ENCODE measurements around the gene FGF1.
"Not testable (repeated sequence)": the region's sequence is repeated elsewhere in the genome, so short reads cannot be mapped to it uniquely, and the experiment has no call there.

Gene FGF1

DNA sequence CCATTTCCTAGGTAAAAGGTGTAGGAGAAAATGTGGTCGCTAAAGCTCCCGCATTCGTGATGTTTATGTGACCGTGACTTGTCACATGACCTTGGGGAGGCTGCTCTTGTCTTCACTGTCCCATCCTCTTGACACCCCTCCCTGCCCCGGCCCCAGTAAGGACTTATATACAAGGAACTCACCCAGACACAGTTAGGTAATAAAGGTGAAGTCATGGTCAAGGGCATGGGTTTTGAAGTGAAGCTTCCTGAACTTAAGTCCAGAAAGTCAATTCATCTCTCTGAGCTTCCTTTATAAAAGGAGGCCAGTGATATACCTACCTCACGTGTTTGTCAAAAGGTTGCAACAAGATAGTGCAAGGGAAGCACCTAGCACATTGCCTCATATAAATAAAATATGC, 17.6 kb downstream of the FGF1 start:
- no peak for DNase-seq

DNA sequence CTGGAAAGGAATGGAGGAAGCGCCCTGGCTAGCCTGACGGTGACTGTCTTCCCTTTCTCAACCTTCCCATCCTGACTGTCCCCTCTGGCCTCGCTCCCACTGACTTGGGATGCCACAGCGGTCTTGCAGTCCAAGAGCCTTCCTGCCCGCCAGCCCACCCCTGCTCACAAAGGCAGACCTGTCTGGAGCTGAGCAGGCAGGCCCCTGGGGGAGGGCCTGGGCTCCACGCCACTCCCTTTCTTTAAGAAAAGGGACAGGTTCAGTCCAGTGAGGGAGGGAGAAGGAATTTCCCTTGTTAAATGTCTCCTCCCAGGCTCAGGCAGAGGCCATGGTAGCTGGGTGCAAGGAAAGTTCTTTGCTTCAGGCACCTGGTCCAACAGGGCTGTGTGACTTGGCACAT, 18.1 kb downstream of the FGF1 start:
- no peak for DNase-seq

DNA sequence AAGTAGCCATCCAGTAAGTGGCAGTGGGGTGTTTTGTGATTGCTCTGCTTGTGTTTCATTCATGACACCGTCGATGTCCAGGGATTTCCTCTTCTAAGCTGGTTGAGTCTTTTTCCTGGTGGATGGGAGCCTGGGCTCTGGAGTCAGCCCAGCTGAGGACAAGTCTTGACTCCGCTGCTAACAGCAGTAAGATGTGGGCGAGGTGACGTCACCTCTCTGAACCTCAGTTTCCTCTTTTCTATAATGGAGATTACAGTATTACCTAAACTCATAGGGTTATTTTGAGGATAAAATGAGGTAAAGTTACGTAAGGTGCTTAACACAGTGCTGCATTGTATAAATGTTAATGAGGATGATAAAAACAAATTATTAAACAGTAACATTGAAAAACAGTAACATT, 21.3 kb downstream of the FGF1 start:
- DNase-seq: no peak

DNA sequence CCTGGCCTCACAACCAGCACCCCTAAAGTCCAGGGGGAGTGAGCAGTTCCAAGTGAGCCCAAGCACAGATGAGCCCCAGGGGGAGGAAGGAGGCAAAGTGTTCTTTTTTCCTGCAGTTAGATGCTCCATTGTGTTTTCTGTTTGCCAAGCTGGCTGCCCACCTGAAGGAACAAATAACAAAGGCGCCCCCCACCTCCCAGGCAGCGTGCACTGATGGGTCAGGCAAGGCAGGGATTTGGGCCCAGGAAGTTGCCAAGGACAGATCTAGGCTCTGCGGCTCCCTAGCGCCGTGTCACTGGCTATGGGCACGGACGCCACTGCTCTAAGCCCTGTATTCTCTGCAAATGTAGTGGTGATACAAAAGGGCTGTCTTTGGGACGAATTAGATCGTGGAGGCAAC, 21.8 kb downstream of the FGF1 start:
- DNase-seq: no peak

DNA sequence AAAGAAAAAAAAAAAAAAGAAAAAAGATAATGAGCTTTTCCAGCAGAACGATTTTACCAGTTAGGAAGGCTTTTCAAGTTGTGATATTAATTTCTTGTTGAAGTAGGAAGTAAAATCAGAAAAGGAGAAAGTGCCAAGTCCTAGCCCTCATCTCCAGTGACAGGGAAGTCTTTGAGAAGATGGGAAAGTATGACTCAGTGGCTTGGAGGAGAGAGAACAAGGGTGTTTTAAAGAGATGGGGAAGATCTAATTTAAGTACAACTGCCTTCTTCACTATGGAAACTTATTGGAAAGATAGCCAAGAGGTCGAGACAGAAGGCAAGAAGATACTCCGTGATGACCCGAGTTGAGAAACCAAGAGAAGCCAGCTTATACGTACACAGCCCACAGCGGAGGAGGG, 22.6 kb downstream of the FGF1 start:
- DNase-seq: no peak

DNA sequence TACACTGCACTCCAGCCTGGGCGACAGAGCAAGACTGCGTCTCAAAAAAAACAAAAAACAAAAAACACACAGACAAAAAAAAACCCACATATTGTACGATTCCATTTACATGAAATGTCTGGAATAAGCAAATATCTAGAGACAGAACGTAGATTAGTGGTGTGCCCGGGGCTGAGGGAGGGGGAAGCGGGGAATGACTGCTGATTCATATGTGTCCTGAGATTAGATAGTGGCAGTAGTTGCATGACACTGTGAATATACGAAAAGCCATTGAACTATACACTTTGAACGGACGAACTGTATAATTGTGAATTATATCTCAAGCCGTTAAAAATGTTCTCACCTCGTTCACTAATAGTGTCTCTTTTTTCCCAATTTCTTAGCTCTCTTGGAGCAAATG, 23.9 kb downstream of the FGF1 start:
- no peak for DNase-seq

DNA sequence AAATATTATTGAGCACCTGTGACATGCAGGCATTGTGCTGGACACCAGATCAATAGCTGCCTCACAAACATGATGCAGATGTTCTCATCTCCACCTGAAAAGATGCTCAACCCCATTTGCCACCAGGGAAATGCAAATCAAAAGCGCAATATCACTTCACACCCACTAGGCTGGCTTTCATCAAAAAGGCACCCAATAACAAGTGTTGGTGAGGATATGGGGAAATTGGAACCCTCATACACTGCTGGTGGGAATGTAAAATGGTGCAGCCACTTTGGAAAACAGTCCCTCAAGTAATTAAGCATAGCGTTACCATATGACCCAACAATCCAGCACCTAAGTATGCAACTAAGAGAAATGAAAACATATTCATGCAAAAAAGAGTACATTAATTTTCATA, 24.7 kb downstream of the FGF1 start:
- DNase-seq: no peak

DNA sequence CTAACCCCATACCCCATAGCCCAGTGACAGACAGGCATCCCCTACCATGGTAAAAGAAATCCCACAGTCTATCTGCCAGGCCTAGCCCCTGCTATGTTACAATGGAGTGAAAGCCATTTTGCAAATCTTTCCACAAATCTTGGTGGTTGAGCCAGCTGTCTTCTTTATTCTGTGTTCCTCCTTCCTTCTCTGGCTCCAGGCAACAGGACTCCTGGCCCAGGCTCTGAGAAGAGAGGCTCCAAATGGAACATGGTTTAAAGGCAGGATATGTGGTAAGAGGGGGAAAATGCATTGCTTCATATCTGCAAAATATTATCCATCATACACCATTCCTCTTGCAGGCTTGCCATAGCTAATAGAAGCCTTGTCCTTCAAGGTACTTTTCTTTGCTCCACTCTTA, 25.2 kb downstream of the FGF1 start:
- no peak for DNase-seq

DNA sequence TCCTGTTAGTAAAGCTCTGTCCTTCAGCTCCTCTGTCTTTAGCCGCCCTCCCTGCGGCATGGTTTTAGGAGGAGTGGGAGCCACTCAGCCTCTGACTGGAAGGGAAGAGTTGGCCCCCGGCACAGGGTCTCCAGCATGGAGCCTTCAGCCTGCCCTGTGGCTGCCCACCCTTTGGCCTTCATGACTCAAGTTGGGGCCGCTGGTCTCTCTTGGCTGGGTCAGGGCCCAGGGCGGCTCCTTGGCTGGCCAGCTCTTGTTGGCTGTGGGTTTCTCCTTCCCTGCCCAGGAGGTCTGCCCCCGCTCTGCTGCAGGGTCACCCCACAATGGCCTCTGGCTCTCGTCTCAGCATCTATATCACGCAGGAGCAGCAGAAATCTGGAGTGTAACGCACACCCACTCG, 25.7 kb downstream of the FGF1 start:
- no peak for DNase-seq

DNA sequence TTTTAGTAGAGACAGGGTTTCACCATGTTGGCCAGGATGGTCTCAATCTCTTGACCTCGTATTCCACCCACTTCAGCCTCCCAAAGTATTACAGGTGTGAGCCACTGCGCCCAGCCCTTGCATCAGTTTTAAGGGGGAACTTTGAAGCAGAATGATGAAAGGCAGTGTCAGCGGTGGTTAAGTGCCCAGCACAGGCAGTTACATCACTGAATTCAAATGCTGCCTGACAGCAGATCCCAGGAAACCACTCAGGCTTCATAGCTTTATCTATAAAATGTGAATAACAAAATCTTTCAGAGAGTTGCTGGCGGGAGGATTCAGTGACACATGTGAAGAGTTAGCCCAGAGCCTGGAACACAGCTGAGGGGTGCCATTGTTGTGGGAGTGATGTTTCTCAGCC, 26.5 kb downstream of the FGF1 start:
- no peak for DNase-seq

DNA sequence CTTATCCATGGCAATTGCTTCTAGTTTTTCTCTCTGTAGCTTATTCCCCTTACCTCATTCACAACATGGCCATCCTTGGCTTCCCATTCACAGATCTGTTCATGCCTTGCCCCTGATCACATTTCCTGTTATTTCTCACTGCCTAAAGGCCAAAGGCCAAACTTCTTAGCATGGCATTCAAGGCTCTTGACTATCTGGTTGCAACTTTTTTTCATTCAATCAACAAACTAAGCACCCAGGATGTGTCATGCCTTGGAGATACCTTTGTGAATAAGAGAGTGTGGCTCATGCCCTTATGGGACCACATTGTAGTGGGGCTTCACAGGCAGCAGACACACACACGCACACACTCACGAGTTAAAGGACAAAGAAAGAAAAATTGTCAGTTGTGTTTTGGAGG, 27.6 kb downstream of the FGF1 start:
- no peak for DNase-seq

DNA sequence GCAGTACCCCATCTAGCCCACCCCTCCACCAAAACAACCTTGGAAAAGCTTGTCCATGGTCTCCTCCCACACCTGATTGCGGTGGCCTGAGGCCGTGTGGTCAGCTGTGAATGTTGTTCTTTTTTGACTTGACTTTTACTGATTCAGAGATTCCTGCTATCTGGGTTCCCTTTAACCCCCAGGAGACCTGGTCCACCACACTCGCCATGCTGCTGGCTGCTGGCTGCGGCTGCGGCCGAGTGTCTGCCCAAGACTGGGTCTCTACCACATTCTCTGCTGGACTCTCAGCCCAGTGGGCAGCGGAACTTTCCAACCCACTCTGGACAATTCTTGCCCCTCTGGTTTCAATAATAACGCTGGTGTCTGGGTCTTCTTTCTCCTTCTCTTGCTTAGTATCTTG, 28.4 kb downstream of the FGF1 start:
- DNase-seq: no peak

DNA sequence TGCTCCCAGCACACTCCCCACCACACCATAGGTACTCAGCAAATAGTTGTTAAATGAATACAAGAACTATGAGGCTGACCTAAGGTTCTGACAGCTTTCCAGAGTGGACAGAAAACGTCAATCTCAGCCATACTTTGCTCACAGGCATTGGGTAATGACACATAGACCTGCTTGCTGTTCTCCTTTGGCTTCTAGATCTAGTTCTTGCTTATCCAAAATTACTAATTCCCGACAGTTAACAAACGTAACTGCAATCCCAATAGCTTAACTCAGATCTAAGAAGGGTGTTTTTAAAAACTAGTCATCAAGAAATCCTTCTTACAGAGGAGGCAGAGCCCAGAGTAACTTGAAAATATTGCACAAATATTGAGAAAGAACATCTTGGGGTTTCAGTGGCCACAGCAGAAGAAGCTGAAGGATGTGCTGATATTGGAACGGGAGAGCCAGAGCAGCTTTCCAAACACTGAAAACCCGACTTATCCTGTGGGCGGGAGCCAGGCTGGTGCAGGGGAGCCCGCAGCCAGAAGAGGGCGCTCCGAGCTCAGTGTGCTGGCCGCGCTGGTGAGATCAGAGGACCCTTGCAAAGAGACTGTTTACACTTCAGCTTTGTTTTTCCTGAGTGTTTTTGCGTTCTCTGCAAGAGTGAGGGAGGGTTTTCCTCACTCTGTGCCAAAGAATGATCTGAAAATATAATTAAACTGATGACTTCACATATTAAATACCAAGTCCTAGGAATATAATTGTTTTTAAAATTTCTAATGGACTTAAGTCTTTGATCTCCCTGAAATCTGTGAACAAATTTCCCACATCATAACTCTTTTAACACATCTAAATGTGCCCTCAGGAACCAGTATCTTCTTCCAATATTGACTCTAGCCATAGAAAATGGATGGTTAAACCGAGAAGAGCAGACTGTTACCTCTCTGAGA, 30.3 kb downstream of the FGF1 start:
- peak; percentile 72 for DNase-seq

DNA sequence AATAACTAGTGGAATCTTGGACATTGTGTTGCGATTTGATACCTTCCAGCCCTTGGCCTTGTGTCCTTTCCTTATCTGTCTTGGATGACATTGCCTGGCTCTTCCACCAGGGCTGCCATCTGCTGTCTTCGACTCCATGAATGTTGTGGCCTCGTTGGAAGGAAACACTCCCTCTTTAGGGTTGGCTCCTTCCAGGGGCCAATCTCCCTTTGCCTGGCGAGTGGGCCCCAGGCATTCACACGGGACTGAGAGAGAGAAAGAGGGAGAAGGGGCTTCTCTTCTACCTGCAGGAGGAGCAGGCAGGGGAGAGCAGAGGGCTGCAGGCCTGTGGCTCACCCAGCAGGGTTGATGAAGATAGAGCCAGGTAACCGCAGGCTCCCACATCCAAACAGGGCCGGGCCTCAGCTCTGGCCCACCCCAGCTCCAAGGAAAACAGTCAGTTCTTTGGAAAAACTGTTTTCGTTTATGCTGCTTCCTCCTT, 31.3 kb downstream of the FGF1 start:
- DNase-seq: no peak

DNA sequence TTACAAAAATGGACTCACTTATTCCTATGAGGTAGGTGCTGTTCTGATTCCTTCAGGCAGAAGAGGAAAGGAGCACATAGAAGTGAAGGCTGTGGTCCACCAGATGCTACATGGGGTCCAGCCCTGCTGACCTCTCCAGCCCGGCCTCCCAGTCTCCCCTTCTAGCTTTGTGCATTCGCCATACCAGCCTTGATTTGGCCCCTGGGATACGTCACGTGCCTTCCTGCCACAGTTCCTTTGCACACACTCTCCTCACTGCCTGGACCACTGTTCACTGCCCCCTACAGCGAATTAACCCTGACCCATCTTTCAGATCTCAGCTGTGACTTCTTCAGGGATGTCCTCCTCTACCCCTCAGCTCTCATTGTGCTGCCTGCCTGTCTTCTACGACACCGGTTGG, 32.6 kb downstream of the FGF1 start:
- DNase-seq: no peak

DNA sequence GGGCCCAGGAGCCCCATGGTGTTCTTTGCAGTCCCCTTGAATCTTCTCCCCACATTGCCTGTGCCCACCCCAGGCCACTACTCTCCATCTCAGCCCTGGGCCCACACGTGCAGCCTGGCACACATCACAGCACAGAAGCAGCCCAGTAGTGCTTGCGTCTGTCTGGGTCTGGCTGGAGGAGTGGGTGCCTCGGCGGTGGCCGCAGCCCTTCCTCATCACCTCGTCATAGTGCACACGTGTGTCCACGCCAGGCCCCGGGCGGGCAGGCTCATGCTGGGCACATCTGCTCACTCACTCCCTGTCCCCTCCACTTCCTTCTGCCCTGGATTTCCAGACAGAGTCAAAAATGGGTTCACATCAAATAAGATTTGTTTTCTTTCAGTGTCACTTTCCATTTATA, 33.3 kb downstream of the FGF1 start:
- DNase-seq: no peak

DNA sequence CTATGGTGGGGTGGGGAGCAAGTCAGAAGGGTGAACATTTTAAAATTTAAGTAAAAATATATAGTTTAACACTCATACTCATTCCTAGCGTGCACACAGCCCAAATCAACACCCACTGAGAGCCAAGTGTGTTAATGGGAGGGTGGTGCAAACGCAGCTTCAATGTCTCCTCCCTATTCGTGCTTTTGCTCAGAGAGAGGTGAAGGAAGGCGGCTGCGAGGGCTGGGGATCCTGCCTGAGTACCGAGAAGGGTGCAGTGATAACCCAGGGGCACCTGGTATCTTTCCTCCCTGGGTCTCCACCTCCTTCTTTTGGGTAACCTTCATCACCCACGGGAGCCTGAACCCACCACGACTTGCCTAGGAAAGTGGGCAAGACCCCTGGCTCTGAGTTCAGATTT, 35.0 kb downstream of the FGF1 start:
- DNase-seq: no peak

DNA sequence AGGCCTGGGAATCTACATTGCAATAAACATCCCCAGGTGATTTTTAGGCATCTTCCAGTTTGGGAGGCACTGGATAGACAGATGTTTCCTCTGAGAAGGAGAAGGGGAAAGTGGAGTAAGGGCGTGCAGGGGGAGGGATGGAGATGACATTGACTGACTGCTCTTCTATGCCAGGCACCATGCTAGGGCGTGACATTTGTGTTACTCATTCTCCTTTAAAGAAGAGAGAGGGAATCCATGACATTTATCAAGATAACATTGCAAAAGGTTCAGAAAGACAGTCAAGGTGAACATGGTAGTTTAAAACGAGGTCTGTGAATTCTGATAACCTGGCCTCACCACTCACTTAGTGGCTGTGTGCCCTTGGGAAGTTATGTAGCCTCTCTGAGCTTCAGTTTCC, 35.8 kb downstream of the FGF1 start:
- DNase-seq: no peak

DNA sequence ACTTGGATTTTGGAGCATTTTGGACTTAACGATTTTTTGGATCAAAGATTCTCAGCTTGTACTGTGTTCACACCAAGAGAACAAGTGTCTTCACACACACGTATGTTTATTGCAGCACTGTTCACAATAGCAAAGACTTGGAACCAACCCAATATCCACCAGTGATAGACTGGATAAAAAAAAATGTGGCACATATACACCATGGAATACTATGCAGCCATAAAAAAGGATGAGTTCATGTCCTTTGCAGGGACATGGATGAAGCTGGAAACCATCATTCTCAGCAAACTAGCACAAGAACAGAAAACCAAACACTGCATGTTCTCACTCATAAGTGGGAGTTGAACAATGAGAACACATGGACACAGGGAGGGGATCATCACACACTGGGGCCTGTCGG, 37.8 kb downstream of the FGF1 start:
- not testable (repeated sequence) for DNase-seq

DNA sequence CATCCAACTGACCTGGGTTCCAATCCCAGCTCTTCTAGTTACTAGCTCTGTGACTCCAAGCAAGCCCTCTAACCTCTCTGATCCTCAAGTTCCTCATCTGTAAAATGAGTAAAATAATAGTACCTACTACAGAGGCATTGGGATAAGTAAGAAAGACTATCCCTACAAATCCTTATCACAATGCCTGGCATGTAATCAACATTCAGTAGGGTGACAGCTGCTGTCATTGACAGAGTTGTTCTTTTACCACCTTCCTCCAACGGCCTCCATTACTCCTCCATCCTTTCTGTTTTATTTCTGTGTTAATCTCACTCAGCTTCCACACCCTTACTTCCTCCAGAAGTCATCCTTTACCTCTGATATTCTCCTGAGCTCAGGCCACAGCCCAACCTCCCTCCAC, 40.4 kb downstream of the FGF1 start:
- no peak for DNase-seq

DNA sequence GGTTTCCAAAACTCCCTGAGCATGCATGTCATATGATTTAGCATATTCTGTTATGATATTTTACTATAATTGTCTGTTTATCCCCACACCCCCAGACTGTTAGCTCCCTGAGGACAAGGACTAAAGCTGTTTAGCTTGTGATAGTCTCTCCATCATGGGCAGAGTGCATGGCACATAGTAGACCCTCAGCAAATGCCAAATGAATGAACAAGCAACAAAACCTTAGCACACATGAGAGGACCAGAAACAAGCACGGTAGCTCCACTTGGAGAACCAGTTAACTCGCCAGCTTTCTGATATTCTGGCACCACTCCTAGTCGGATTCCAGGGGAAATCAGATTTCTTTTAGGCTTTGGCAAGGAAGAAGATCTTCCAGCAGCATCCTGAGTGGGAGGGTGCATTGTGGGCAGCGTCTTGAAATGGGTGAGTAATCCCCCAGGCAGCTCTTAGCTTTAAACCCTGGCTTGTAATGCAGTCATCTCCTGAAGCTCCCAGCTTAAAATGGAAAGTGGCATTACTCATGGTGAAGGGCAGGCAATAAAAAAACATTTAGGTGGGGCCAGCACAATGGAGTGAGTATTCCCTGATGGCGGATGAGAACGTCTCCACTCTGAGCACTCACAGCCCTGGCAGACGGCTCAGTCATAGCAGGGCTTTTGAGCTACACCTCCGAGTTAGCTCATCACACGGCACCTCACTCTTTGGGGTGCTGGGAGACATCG, 41.1 kb downstream of the FGF1 start:
- DNase-seq: no peak

DNA sequence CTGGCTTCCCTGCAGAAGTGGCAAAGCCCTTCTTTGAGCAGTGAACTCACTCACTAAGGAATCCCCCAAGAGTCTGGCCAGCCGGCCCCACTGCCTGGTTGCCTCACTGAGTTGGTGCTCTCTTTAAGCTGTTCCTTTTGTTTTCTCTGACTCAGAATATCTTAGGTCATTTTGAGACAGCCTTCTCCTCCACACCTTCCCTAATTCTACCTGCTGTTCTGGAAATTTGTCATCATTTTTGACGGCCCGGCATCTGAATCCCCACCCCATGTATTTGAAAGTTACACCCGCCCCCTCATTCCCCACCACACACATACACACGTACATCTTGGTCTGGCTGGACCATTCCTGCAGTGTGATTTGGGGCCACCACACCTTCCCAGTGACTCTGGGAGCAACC, 41.8 kb downstream of the FGF1 start:
- DNase-seq: no peak

DNA sequence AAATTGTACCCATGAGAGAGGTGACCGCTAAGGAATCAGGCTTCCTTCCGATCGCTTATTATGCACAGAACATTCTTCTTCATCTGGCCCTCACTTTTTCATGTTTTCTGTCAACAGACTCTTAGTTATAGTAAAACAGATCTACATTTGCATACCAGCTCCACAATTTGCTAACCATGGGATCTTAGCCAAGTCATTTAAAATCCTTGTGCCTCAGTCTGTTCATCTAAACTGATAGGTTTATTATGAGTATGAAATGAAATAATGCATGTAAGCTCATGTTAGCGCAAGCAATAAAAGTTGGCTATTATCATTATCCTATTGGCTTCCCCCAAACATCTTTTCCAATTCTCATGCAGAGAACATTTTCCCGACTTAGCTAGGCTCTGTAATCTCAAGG, 42.3 kb downstream of the FGF1 start:
- DNase-seq: no peak

DNA sequence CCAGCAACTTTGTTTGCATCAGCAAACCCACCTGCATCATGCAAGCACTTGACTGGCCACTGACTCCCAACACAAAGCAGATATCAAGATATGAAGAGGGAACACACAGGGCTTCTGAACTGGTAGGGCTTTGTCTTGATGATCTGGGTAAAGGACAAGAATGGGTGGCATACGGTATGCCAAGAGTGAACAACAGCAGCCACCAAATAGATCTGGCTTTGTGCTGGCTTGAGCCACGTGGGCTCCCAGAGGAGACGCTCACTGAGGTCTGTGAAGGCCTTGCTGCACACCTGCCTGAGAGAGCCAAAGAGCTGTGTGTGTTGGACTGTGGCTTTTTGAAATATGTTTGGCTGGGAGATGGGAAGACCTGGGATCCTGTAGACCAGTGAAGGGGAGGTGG, 43.5 kb downstream of the FGF1 start:
- no peak for DNase-seq
